22Rv1 (cell line): Measurements from ENCODE around the gene RFT1.
A peak's percentile ranks its signal among the peaks of the same experiment; 100 is the strongest.

Experiments
- H3K27ac ChIP-seq: fragments of 450-650 bp; 2 replicates; pipeline ENCODE4 v1.5.1; 2017
- ZFX ChIP-seq: fragments of 450-650 bp; IDR thresholded peaks from 2 replicates; pipeline ENCODE4 v1.6.1; 2017; ENCODE audit warnings: antibody characterized with exemption, borderline replicate concordance
- TF ChIP-seq, protein P1 (sequence below): fragments of 450-650 bp; IDR thresholded peaks from 2 replicates; pipeline ENCODE4 v1.5.1; 2017; ENCODE audit warnings: mild to moderate bottlenecking

Gene RFT1

GRCh38 chr3:53120336-53120735 is 9.9 kb downstream of the RFT1 start:
- H3K27ac ChIP-seq, result no peak overlapping the region
- TF ChIP-seq, protein P1, sequence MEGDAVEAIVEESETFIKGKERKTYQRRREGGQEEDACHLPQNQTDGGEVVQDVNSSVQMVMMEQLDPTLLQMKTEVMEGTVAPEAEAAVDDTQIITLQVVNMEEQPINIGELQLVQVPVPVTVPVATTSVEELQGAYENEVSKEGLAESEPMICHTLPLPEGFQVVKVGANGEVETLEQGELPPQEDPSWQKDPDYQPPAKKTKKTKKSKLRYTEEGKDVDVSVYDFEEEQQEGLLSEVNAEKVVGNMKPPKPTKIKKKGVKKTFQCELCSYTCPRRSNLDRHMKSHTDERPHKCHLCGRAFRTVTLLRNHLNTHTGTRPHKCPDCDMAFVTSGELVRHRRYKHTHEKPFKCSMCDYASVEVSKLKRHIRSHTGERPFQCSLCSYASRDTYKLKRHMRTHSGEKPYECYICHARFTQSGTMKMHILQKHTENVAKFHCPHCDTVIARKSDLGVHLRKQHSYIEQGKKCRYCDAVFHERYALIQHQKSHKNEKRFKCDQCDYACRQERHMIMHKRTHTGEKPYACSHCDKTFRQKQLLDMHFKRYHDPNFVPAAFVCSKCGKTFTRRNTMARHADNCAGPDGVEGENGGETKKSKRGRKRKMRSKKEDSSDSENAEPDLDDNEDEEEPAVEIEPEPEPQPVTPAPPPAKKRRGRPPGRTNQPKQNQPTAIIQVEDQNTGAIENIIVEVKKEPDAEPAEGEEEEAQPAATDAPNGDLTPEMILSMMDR, result no peak
- TF ChIP-seq ZFX, result no peak

DNA sequence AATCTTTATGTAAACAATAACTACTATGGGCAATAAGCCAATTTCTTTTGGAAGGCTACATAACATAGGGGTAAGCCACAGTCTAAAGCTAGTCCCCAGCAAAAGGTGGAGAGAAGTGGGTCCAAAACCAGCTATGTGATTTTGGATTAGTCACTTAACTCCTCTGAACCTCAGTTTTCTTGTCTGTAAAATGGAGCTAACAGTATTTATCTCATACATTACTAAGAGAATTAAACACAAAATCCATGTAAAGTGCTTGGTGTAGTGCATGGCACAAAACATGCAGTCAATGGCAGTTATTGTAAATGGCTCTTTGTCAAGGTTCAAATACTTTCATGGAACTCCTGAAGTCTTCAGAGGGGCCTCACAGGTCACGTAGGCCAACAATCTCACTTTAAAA is 13.3 kb downstream of the RFT1 start:
- TF ChIP-seq ZFX, result no peak
- TF ChIP-seq, protein P1, result no peak

GRCh38 chr3:53114412-53115074 is 15.7 kb downstream of the RFT1 start:
- no peak overlapping the region for H3K27ac ChIP-seq
- no peak for TF ChIP-seq ZFX
- TF ChIP-seq, protein P1, result no peak

More for the DNA sequence above, 13.3 kb downstream of the RFT1 start:
- H3K27ac ChIP-seq, result no peak overlapping the region

GRCh38 chr3:53114011-53114400 is 16.2 kb downstream of the RFT1 start:
- no peak for TF ChIP-seq ZFX
- TF ChIP-seq, protein P1, result peak; percentile 92
- no peak overlapping the region for H3K27ac ChIP-seq

- no peak overlapping the region for H3K27ac ChIP-seq
These were observed 16.8 kb downstream of the RFT1 start for GRCh38 chr3:53113293-53114010.

GRCh38 chr3:53111822-53112221 is 18.4 kb downstream of the RFT1 start:
- H3K27ac ChIP-seq, result no peak overlapping the region
- TF ChIP-seq, protein P1, result no peak
- no peak for TF ChIP-seq ZFX

More at GRCh38 chr3:53113293-53114010, 16.8 kb downstream of the RFT1 start:
- TF ChIP-seq, protein P1, result no peak
- no peak for TF ChIP-seq ZFX
